ENCODE results near the gene ADK.
A peak's percentile ranks its signal among the peaks of the same experiment; 100 is the strongest.

Gene ADK

GRCh38 chr10:74684462-74684861 lies 533.4 kb downstream of the ADK start:
- DNase-seq: no peak

DNA sequence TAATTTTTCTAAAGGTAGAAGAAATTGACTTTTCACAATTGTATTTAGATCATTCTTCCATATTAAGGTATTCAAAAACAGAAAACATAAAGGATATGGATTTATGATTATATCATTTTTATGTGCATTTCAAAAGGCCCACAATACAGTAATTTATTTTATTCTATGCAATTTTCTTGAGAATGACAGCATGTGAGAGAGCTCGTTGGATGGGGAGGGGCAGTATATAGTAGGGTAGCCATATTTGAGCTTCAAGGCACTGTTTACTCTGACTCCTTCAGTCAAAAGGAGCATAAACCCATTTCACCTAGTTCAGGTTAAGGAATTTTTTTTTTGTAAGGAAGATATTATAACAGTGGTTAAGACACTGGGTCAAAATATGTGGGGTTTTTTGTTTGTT lies 534.5 kb downstream of the ADK start:
- no peak for DNase-seq

DNA sequence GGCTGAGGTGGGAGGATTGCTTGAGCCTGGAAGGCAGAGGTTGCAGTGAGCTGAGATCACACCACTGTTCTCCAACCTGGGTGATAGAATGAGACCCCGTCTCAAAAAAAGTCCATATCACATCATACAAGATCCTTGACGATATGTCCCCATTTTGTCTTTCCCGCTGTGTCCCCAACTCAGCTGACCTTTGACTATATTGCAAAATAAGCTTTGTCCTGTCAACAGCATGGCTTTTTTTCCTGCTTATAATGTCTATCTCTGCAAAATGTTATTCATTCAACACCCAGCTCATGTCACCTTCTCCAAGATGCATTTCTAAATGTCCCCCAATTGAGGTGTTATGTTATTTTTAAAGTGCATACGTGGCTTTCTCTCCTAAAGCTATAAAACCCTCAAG lies 539.4 kb downstream of the ADK start:
- no peak for DNase-seq

DNA sequence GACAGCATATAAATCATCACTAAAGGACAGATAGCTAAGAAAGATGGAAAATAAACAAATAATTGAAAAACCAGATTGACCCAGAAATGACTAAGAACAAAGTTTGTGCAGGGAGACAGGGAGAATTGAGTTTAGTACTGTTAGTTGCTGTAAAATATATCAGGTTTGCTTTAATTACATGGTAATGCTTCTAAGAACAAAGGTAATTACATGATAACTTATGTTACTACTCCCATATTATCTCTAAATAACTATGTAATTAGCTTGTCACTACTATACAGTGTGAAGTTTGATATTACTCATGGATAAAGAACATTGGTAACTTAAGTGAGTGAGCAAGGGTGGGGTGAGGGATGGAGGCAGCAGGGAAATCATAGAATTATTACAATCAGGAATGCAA lies 540.1 kb downstream of the ADK start:
- no peak for DNase-seq

GRCh38 chr10:74704629-74705357 lies 553.8 kb downstream of the ADK start:
- DNase-seq: no peak

- no peak for DNase-seq
Measured at GRCh38 chr10:74705358-74705980, 554.4 kb downstream of the ADK start.

GRCh38 chr10:74706966-74707365 lies 555.9 kb downstream of the ADK start:
- no peak for DNase-seq

DNA sequence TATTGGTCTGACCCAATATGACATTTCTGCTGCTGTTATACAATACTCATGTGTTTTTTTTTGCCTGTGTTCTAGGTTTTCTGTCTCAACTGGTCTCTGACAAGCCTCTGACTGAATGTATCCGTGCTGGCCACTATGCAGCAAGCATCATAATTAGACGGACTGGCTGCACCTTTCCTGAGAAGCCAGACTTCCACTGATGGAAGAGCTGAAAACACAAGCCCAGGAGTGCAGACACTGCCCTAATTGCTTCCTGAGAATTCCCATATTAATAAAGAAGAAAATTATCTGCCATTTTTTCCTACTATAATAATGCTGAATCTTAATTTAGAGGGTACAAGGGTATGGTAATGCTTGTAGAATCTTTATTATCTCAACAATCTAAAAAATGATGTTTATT lies 557.2 kb downstream of the ADK start:
- DNase-seq: no peak

GRCh38 chr10:74718208-74718607 lies 567.2 kb downstream of the ADK start:
- no peak for DNase-seq

- no peak for DNase-seq
Measured at GRCh38 chr10:74728225-74728624, 577.2 kb downstream of the ADK start.

GRCh38 chr10:74730246-74730645 lies 579.2 kb downstream of the ADK start:
- no peak for DNase-seq

GRCh38 chr10:74733612-74734011 lies 582.6 kb downstream of the ADK start:
- DNase-seq: no peak

DNA sequence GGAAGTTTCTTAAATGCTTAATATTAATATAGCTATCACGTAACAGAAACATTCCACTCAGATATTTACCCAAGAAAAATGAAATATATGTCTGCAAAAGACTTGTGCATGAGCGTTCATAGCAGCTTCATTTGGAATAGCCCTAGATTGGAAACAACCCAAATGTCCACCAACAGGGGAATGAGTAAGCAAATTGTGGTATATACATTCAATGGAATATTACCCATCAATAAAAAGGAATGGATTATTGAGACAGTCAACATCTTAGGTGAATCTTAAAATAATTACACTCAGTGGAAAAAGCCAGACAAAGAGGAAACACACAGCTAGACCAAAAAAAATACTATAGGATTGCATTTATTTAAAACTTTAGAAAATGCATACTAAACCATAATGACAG lies 585.0 kb downstream of the ADK start:
- DNase-seq: no peak

DNA sequence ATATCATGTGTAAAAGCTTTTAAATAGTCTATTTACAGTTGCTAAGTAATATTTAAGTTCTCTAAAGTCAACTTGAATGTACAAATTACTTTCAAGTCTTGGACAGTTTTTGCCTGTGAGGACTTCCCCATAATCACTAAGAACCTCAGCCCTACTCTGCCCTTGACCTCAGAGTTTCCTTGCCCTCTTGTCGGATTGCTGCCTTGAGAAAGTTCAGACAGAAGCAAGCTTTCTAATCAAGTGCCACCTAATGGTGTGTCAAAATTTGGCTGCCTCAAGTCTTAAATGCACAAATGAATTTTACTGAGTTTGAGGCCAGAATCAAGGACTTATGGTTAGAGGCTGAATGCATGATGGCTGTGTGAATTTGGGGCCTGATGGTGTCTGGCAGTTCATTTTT lies 587.0 kb downstream of the ADK start:
- peak; percentile 15 for DNase-seq

- DNase-seq: no peak
Measured at GRCh38 chr10:74738542-74738941, 587.5 kb downstream of the ADK start.

DNA sequence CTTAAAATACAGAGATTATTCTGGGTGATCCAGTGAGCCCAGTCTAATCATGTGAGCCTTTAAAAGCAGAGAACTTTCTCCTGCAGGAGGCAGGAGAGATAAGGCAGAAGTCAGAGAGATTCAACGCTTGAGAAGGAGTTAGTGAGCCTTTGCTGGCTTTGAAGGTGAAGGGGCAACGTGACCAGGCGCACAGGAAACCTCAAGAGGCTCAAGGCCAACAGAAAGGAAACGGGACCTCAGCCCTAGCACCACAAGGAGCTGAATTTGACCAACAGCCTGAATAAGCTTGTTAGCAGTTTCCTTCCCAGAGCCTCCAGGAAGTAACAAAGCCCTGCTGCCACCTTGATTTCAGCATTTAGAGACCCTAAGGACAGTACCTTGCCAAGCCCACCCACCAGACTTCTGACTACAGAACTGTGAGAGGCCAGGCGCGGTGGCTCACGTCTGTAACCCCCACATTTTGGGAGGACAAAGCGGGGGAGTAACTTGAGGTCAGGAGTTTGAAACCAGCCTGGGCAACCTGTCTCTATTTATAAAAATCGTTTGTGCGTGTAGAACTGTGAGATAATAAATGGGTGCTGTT lies 588.1 kb downstream of the ADK start:
- DNase-seq: peak; percentile 35

DNA sequence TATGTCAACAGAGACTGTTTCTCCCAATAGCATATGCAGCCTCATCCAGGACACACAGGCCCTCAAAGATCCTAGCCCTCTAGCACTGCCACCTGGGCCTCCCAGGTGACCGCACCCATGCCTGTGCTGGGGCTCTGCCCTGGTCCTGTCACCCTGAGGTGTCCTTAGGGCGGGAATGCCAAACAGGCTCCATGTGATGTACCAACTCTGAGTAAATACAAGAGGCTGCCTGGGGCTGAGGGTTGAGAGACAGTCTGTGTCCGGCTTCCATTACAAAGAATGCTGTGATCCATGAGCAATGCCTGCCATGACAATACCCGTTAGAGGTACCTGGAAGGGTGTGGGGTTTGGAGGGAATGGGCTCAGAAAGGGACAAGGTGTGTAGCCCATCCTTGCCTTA lies 592.4 kb downstream of the ADK start:
- DNase-seq: no peak

DNA sequence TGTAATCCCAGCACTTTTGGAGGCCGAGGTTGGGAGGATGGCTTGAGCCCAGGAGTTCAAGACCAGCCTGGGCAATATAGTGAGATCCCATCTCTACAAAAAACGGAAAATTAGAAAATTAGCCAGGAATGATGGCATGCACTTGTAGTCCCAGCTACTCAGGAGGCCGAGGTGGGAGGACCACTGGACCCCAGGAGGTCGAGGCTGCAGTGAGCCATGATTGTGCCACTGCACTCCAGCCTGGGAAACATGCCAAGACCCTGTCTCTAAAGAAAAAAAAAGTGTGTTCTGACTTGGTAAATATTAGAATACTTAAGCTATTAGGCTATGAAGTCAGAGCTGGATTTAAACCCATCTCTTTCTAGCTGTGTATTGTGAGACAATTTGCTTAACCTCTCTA lies 594.4 kb downstream of the ADK start:
- DNase-seq: no peak

DNA sequence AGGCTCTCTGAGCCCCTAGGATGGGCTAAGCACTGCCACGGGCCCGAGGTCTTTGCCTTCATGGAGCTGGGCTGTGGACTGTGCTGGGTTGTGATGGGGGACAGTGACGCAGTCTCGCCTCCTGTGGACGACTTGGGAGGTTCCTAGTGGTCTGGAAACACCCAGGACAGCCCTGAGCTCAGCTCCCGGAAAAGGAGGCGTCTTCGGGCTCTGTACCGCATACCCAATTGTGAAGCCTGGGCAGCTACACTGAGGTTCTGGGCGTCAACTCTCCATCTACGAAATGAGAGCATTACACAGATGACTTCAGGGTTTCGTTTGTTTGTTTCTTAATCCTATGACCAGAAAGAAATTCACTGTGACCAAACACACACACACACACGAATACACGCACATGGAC lies 595.8 kb downstream of the ADK start:
- no peak for DNase-seq

DNA sequence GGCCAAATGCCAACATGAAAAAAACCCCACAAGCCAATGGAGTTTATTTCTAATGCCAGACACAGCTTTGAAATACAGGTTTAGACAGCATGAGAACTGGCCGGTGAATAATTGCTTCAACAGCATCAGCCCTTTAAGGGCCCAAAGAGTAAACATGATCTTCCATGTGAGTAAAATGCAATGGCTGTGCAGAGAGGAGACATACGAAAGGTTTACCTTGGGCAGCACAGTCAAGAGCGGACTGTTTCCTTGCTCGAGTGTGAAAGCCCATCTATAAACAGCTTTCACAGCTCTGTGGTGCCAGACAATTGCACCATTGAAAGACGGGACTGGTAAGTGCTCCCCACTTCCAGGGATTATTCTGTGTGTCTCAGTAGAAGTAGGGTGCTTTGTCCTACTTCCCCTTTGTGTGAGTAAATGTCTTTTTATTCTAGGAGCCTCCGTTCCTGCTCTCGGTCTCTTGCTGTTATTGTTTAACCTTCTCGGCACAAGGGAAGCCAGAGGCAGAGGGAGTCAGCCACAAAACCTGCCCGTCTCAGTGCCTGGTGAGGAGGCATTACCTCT lies 597.5 kb downstream of the ADK start:
- DNase-seq: no peak

GRCh38 chr10:74750848-74751274 lies 599.8 kb downstream of the ADK start:
- DNase-seq: no peak

- DNase-seq: no peak
Measured at GRCh38 chr10:74752371-74753040, 601.5 kb downstream of the ADK start.

GRCh38 chr10:74753442-74754211 lies 602.6 kb downstream of the ADK start:
- DNase-seq: no peak
